H9 (cell line): ENCODE data around the gene MZF1. TPM values are rescaled to one million over a fixed set of nuclear protein-coding genes. Genes with fewer than 3 reads are reported as not detected.

Experiments used
- DNase-seq: peaks from one replicate; pipeline ENCODE4 v3.0.0-alpha.2; 2017
- H2AFZ ChIP-seq: one replicate; pipeline ENCODE4 v1.6.1; 2013; ENCODE audit warnings: mild to moderate bottlenecking, low read length, control low read depth, moderate library complexity
- H2AK5ac ChIP-seq: 2 replicates; pipeline ENCODE4 v1.6.1; 2013; ENCODE audit warnings: low read length, control low read depth, mixed read lengths; ENCODE audit not compliant: insufficient read length
- H2BK120ac ChIP-seq: one replicate; pipeline ENCODE4 v1.6.1; 2013; ENCODE audit warnings: low read depth, mild to moderate bottlenecking, low read length, control low read depth, inconsistent platforms; ENCODE audit not compliant: poor library complexity, severe bottlenecking
- H2BK12ac ChIP-seq: 2 replicates; pipeline ENCODE4 v1.6.1; 2013; ENCODE audit warnings: low read length, control low read depth, mixed read lengths, low read depth; ENCODE audit not compliant: insufficient read length
- H2BK15ac ChIP-seq: 2 replicates; pipeline ENCODE4 v1.6.1; 2013; ENCODE audit warnings: low read depth, low read length, control low read depth
- H2BK20ac ChIP-seq: one replicate; pipeline ENCODE4 v1.6.1; 2013; ENCODE audit warnings: low read depth, mild to moderate bottlenecking, low read length, control low read depth, inconsistent platforms; ENCODE audit not compliant: poor library complexity, severe bottlenecking
- H2BK5ac ChIP-seq: 2 replicates; pipeline ENCODE4 v1.6.1; 2013; ENCODE audit warnings: low read length, control low read depth, mixed read lengths; ENCODE audit not compliant: insufficient read length
- H3K14ac ChIP-seq: 2 replicates; pipeline ENCODE4 v1.6.1; 2013; ENCODE audit warnings: low read length, control low read depth; ENCODE audit not compliant: insufficient read depth
- H3K18ac ChIP-seq: 2 replicates; pipeline ENCODE4 v1.6.1; 2013; ENCODE audit warnings: low read depth, mild to moderate bottlenecking, mixed read lengths, low read length, control low read depth; ENCODE audit not compliant: insufficient read length
- H3K23ac ChIP-seq: 2 replicates; pipeline ENCODE4 v1.6.1; 2013; ENCODE audit warnings: low read length, control low read depth, mixed read lengths, low read depth; ENCODE audit not compliant: insufficient read length
- H3K23me2 ChIP-seq: 2 replicates; pipeline ENCODE4 v1.6.1; 2013; ENCODE audit warnings: low read depth, mild to moderate bottlenecking, mixed read lengths, low read length, control low read depth; ENCODE audit not compliant: insufficient read length, poor library complexity, severe bottlenecking
- H3K27ac ChIP-seq: 2 replicates; pipeline ENCODE4 v1.5.1; 2013; ENCODE audit warnings: low read length, control low read depth, mixed read lengths, low read depth; ENCODE audit not compliant: insufficient read length
- H3K27me3 ChIP-seq: 2 replicates; pipeline ENCODE4 v1.6.1; 2013; ENCODE audit warnings: low read length, control low read depth, inconsistent platforms; ENCODE audit not compliant: insufficient read depth
- H3K4ac ChIP-seq: 2 replicates; pipeline ENCODE4 v1.6.1; 2013; ENCODE audit warnings: low read depth, mild to moderate bottlenecking, control low read depth, inconsistent platforms, low read length, moderate library complexity
- H3K4me1 ChIP-seq: 2 replicates; pipeline ENCODE4 v1.6.1; 2013; ENCODE audit warnings: low read length, control low read depth, inconsistent platforms; ENCODE audit not compliant: insufficient read depth
- H3K4me2 ChIP-seq: 2 replicates; pipeline ENCODE4 v1.6.1; 2013; ENCODE audit warnings: low read length, control low read depth, mixed read lengths; ENCODE audit not compliant: insufficient read length, insufficient read depth
- H3K56ac ChIP-seq: 2 replicates; pipeline ENCODE4 v1.6.1; 2013; ENCODE audit warnings: low read depth, mild to moderate bottlenecking, mixed read lengths, low read length, control low read depth; ENCODE audit not compliant: insufficient read length
- H3K79me1 ChIP-seq: 2 replicates; pipeline ENCODE4 v1.6.1; 2013; ENCODE audit warnings: low read depth, mild to moderate bottlenecking, moderate library complexity, low read length, control low read depth, inconsistent platforms; ENCODE audit not compliant: insufficient read depth, poor library complexity, severe bottlenecking
- H3K79me2 ChIP-seq: 2 replicates; pipeline ENCODE4 v1.6.1; 2013; ENCODE audit warnings: low read length, control low read depth, inconsistent platforms; ENCODE audit not compliant: insufficient read depth
- H3K9ac ChIP-seq: 2 replicates; pipeline ENCODE4 v1.6.1; 2013; ENCODE audit warnings: low read length, control low read depth, mixed read lengths; ENCODE audit not compliant: insufficient read length; ENCODE audit errors: extremely low read depth
- H3K9me3 ChIP-seq: one replicate; pipeline ENCODE4 v1.6.1; 2013; ENCODE audit warnings: low read depth, low read length, inconsistent platforms; ENCODE audit not compliant: control insufficient read depth
- H3T11ph ChIP-seq: one replicate; pipeline ENCODE4 v1.6.1; 2013; ENCODE audit warnings: mild to moderate bottlenecking, low read length, control low read depth, inconsistent platforms
- H4K20me1 ChIP-seq: one replicate; pipeline ENCODE4 v1.6.1; 2013; ENCODE audit not compliant: control insufficient read depth, insufficient read length, insufficient read depth
- H4K5ac ChIP-seq: 2 replicates; pipeline ENCODE4 v1.6.1; 2013; ENCODE audit warnings: low read depth, mild to moderate bottlenecking, mixed read lengths, low read length, control low read depth; ENCODE audit not compliant: insufficient read length
- H4K8ac ChIP-seq: replicated peaks from 2 replicates; pipeline ENCODE4 v1.6.1; 2013; ENCODE audit warnings: low read length, control low read depth, mixed read lengths, low read depth; ENCODE audit not compliant: insufficient read length
- H4K91ac ChIP-seq: 2 replicates; pipeline ENCODE4 v1.6.1; 2013; ENCODE audit warnings: low read depth, mild to moderate bottlenecking, moderate library complexity, mixed read lengths, low read length, control low read depth; ENCODE audit not compliant: insufficient read length
- H3K27ac Mint-ChIP-seq, 3 experiments: 2 replicates in 2 of 3; 3 replicates in 1 of 3; pipeline ENCODE4 v1.8.0; 2020 to 2021; ENCODE audit warnings: mixed read lengths in 3 of 3, mild to moderate bottlenecking in 1 of 3, moderate library complexity in 1 of 3
- H3K27me3 Mint-ChIP-seq: 2 replicates; pipeline ENCODE4 v1.8.0; 2021; ENCODE audit warnings: low read depth, mild to moderate bottlenecking, moderate library complexity, mixed read lengths
- H3K36me3 Mint-ChIP-seq, 3 experiments: 2 replicates in 2 of 3; 3 replicates in 1 of 3; pipeline ENCODE4 v1.8.0; 2020 to 2021; ENCODE audit warnings: low read depth in 3 of 3, mixed read lengths in 3 of 3; ENCODE audit not compliant: insufficient read depth in 1 of 3
- H3K4me1 Mint-ChIP-seq, 2 experiments: 2 replicates each; pipeline ENCODE4 v1.8.0; 2020; ENCODE audit warnings: mixed read lengths in 2 of 2
- H3K4me3 Mint-ChIP-seq, 2 experiments: 2 replicates in 1 of 2; 3 replicates in 1 of 2; pipeline ENCODE4 v1.8.0; 2020 to 2021; ENCODE audit warnings: mild to moderate bottlenecking in 2 of 2, mixed read lengths in 2 of 2, moderate library complexity in 1 of 2
- H3K9me3 Mint-ChIP-seq, 2 experiments: 2 replicates in 1 of 2; 3 replicates in 1 of 2; pipeline ENCODE4 v1.8.0; 2020; ENCODE audit warnings: mild to moderate bottlenecking in 2 of 2, mixed read lengths in 2 of 2, moderate library complexity in 1 of 2
- WGBS: extraction: QIAGEN DNeasy Blood & Tissue Kit; methylation state at CpG from one replicate; pipeline ENCODE4 v1.1.7; 2013; ENCODE audit warnings: missing lambda C conversion rate, low lambda C conversion rate, mixed read lengths; ENCODE audit not compliant: insufficient read length; ENCODE audit errors: extremely low coverage; 5-methylcytosine and 5-hydroxymethylcytosine counted together
- total RNA-seq: library from RNA; stranded (reverse); gene quantifications from 2 replicates; pipeline ENCODE4 v1.2.1, GENCODE V29; 2021
- TF ChIP-seq, protein P1 (sequence below): fragments of 200-600 bp; sonication (generic); conservative IDR thresholded peaks from 3 replicates; pipeline ENCODE4 v1.8.0; 2021; ENCODE audit warnings: antibody characterized with exemption, mild to moderate bottlenecking

The MZF1 gene
- total RNA-seq, 1 experiment from 2014 or later, result 23.6 TPM

GRCh38 chr19:58569191-58569942 lies 3.8 kb downstream of the MZF1 start:
- no peaks in the 10 kb centered on the region; the same call in 1 of the 2 replicates for H3K27me3 Mint-ChIP-seq
- H3K14ac ChIP-seq, result no peak overlapping the region
- no peak overlapping the region for H2BK15ac ChIP-seq
- H3K27me3 ChIP-seq, result no peaks in the 10 kb centered on the region
- H3K36me3 Mint-ChIP-seq, result peaks cover 0 to 30% (median 18%) of the 10 kb centered on the region in 3 experiments; a peak in 5 of 7 replicates
- no peaks in the 10 kb centered on the region; the same call in 1 of the 2 replicates for H3K4me1 ChIP-seq
- peak overlapping the region in 1 of 3 experiments; percentile 75; a peak in 1 of 7 replicates for H3K27ac Mint-ChIP-seq
- H3K56ac ChIP-seq, result no peak overlapping the region
- H4K91ac ChIP-seq, result no peak overlapping the region
- no peaks in the 10 kb centered on the region for H3K9me3 ChIP-seq
- H3K23ac ChIP-seq, result no peak overlapping the region
- H3K4me1 Mint-ChIP-seq, result peaks cover 14 to 15% of the 10 kb centered on the region in 2 experiments
- no peak overlapping the region for H4K5ac ChIP-seq
- H2AK5ac ChIP-seq, result no peak overlapping the region
- no peak overlapping the region for H2AFZ ChIP-seq
- no peak overlapping the region for H4K8ac ChIP-seq
- H2BK5ac ChIP-seq, result no peak overlapping the region
- H3K79me1 ChIP-seq, result no peaks in the 10 kb centered on the region
- no peak overlapping the region for H3T11ph ChIP-seq
- H4K20me1 ChIP-seq, result no peaks in the 10 kb centered on the region
- H3K9me3 Mint-ChIP-seq, result no peaks in the 10 kb centered on the region; a peak in 1 of 5 replicates
- H3K9ac ChIP-seq, result no peak overlapping the region
- H3K4me3 Mint-ChIP-seq, result peak overlapping the region in 1 of 2 experiments; percentile 12; a peak in 1 of 5 replicates
- H2BK12ac ChIP-seq, result no peak overlapping the region
- no peak overlapping the region for H3K4me2 ChIP-seq
- no peak overlapping the region for H2BK120ac ChIP-seq
- peaks cover 4% of the 10 kb centered on the region for H3K23me2 ChIP-seq
- TF ChIP-seq, protein P1, sequence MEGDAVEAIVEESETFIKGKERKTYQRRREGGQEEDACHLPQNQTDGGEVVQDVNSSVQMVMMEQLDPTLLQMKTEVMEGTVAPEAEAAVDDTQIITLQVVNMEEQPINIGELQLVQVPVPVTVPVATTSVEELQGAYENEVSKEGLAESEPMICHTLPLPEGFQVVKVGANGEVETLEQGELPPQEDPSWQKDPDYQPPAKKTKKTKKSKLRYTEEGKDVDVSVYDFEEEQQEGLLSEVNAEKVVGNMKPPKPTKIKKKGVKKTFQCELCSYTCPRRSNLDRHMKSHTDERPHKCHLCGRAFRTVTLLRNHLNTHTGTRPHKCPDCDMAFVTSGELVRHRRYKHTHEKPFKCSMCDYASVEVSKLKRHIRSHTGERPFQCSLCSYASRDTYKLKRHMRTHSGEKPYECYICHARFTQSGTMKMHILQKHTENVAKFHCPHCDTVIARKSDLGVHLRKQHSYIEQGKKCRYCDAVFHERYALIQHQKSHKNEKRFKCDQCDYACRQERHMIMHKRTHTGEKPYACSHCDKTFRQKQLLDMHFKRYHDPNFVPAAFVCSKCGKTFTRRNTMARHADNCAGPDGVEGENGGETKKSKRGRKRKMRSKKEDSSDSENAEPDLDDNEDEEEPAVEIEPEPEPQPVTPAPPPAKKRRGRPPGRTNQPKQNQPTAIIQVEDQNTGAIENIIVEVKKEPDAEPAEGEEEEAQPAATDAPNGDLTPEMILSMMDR, result no peak
- no peaks in the 10 kb centered on the region for H3K79me2 ChIP-seq
- no CpG with 5 or more reads among the region's 6 CpGs for WGBS
- no peak for DNase-seq
- H2BK20ac ChIP-seq, result no peak overlapping the region
- H3K4ac ChIP-seq, result no peak overlapping the region
- H3K27ac ChIP-seq, result no peak overlapping the region
- no peak overlapping the region for H3K18ac ChIP-seq
